ENCODE measurements around the gene REV3L.

The REV3L gene

GRCh38 chr6:111461860-111462259 is 21.2 kb downstream of the REV3L start:
- Histone ChIP-seq H3K9ac (no peak overlapping the region), H3K4me2 (ENCODE audit: low read length) (no peak overlapping the region), H3K27me3 (ENCODE audit: control insufficient read depth, insufficient read depth, low read length) (no peaks in the 10 kb centered on the region), H3K79me2 (peaks cover 15% of the 10 kb centered on the region), H3K4me3 (ENCODE audit: low read depth, low read length) (no peak overlapping the region), H3K27ac (no peak overlapping the region), H2AFZ (no peak overlapping the region), H3K36me3 (ENCODE audit: control insufficient read depth, insufficient read depth, low read length) (no peaks in the 10 kb centered on the region), H3K9me3 (ENCODE audit: control insufficient read depth, low read length) (no peaks in the 10 kb centered on the region), H3K4me1 (no peaks in the 10 kb centered on the region)
- no peak for TF ChIP-seq CTCF (IDR thresholded peaks at IDR 0.05)

GRCh38 chr6:111458670-111459232 is 24.3 kb downstream of the REV3L start:
- Histone ChIP-seq H3K36me3 (ENCODE audit: control insufficient read depth, insufficient read depth, low read length) (no peaks in the 10 kb centered on the region), H3K4me3 (ENCODE audit: low read depth, low read length) (no peak overlapping the region), H3K4me1 (peaks cover 5% of the 10 kb centered on the region)

GRCh38 chr6:111456208-111456607 is 26.8 kb downstream of the REV3L start:
- Histone ChIP-seq H3K27ac (peak overlapping the region; percentile 33), H3K4me3 (ENCODE audit: low read depth, low read length) (peak overlapping the region; percentile 0), H2AFZ (no peak overlapping the region), H3K79me2 (peaks cover 31% of the 10 kb centered on the region), H3K27me3 (ENCODE audit: control insufficient read depth, insufficient read depth, low read length) (no peaks in the 10 kb centered on the region), H3K4me1 (peaks cover 5% of the 10 kb centered on the region), H3K4me2 (ENCODE audit: low read length) (peak overlapping the region; percentile 12), H3K9me3 (ENCODE audit: control insufficient read depth, low read length) (no peaks in the 10 kb centered on the region), H3K36me3 (ENCODE audit: control insufficient read depth, insufficient read depth, low read length) (no peaks in the 10 kb centered on the region), H3K9ac (no peak overlapping the region)
- TF ChIP-seq CTCF (IDR thresholded peaks at IDR 0.05), result no peak

More at GRCh38 chr6:111458670-111459232, 24.3 kb downstream of the REV3L start:
- H3K9ac ChIP-seq, result no peak overlapping the region
- peaks cover 27% of the 10 kb centered on the region for H3K79me2 ChIP-seq
- H3K9me3 ChIP-seq (ENCODE audit: control insufficient read depth, low read length), result no peaks in the 10 kb centered on the region
- H2AFZ ChIP-seq, result no peak overlapping the region
- no peak overlapping the region for H3K27ac ChIP-seq
- no peaks in the 10 kb centered on the region for H3K27me3 ChIP-seq (ENCODE audit: control insufficient read depth, insufficient read depth, low read length)
- no peak overlapping the region for H3K4me2 ChIP-seq (ENCODE audit: low read length)
- TF ChIP-seq CTCF (IDR thresholded peaks at IDR 0.05), result no peak

- H3K9ac ChIP-seq, result no peak overlapping the region
- H3K27ac ChIP-seq, result no peak overlapping the region
- H3K4me2 ChIP-seq (ENCODE audit: low read length), result no peak overlapping the region
- TF ChIP-seq CTCF (IDR thresholded peaks at IDR 0.05), result no peak
- no peaks in the 10 kb centered on the region for H3K36me3 ChIP-seq (ENCODE audit: control insufficient read depth, insufficient read depth, low read length)
- no peak overlapping the region for H2AFZ ChIP-seq
- no peaks in the 10 kb centered on the region for H3K27me3 ChIP-seq (ENCODE audit: control insufficient read depth, insufficient read depth, low read length)
- H3K4me1 ChIP-seq, result peaks cover 3% of the 10 kb centered on the region
- peaks cover 26% of the 10 kb centered on the region for H3K79me2 ChIP-seq
- no peak overlapping the region for H3K4me3 ChIP-seq (ENCODE audit: low read depth, low read length)
- no peaks in the 10 kb centered on the region for H3K9me3 ChIP-seq (ENCODE audit: control insufficient read depth, low read length)
These were observed 32.4 kb downstream of the REV3L start for GRCh38 chr6:111450636-111451035.

GRCh38 chr6:111450087-111450486 is 32.9 kb downstream of the REV3L start:
- Histone ChIP-seq H3K9ac (no peak overlapping the region), H3K27me3 (ENCODE audit: control insufficient read depth, insufficient read depth, low read length) (no peaks in the 10 kb centered on the region), H3K9me3 (ENCODE audit: control insufficient read depth, low read length) (no peaks in the 10 kb centered on the region), H3K36me3 (ENCODE audit: control insufficient read depth, insufficient read depth, low read length) (no peaks in the 10 kb centered on the region), H3K4me3 (ENCODE audit: low read depth, low read length) (no peak overlapping the region), H3K4me2 (ENCODE audit: low read length) (no peak overlapping the region), H3K4me1 (no peaks in the 10 kb centered on the region), H2AFZ (no peak overlapping the region), H3K79me2 (peaks cover 23% of the 10 kb centered on the region), H3K27ac (no peak overlapping the region)
- no peak for TF ChIP-seq CTCF (IDR thresholded peaks at IDR 0.05)
